Measurements from ENCODE around the gene RAB31. TPM values are rescaled to one million over a fixed set of nuclear protein-coding genes. Genes with fewer than 3 reads are reported as not detected.

RAB31 gene
- total RNA-seq, 1 experiment from 2014 or later, result 2.3 TPM

DNA sequence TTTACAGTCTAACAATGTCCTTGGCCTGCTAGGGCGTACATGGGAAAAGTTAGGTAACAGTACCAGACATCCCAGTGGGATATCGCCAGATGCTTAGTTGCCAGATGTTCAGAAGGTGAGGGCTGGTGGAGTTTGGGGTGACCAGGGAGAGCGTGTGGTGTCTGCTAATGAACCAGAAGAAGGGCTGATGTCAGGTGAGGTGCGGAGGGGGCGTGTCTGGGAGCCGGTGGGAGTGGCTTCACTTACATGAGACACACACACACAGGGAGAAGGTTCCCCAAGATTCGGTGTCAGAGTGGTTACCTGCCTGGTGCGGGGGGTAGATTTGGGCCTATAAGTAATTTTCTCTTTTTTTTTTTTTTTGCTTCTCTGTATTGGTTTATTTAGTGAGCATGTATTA, 12.2 kb downstream of the RAB31 start:
- no TSS peak for BruUV-seq (replicated peaks)
- no peak overlapping the region for H3K4me3 Mint-ChIP-seq (ENCODE audit: low read depth, unreplicated experiment)
- no peaks in the 10 kb centered on the region for H3K9me3 Mint-ChIP-seq (ENCODE audit: low read depth, unreplicated experiment)
- peaks cover 16% of the 10 kb centered on the region for H3K27me3 Mint-ChIP-seq (ENCODE audit: unreplicated experiment)
- no peaks in the 10 kb centered on the region for H3K36me3 Mint-ChIP-seq (ENCODE audit: insufficient read depth, unreplicated experiment)
- peaks cover 18% of the 10 kb centered on the region for H3K4me1 Mint-ChIP-seq (ENCODE audit: low read depth, unreplicated experiment)
- DNase-seq, result no peak
- intact Hi-C loops (cut with micrococcal nuclease; ENCODE audit: unreplicated experiment), result no loop called here
- CTCF ChIA-PET, result interaction anchor here (0.6 kb wide), 1 partner anchor 19 kb away, joined by 5 read pairs; no protein-coding TSS in a partner anchor
- TF ChIP-seq, protein P1, sequence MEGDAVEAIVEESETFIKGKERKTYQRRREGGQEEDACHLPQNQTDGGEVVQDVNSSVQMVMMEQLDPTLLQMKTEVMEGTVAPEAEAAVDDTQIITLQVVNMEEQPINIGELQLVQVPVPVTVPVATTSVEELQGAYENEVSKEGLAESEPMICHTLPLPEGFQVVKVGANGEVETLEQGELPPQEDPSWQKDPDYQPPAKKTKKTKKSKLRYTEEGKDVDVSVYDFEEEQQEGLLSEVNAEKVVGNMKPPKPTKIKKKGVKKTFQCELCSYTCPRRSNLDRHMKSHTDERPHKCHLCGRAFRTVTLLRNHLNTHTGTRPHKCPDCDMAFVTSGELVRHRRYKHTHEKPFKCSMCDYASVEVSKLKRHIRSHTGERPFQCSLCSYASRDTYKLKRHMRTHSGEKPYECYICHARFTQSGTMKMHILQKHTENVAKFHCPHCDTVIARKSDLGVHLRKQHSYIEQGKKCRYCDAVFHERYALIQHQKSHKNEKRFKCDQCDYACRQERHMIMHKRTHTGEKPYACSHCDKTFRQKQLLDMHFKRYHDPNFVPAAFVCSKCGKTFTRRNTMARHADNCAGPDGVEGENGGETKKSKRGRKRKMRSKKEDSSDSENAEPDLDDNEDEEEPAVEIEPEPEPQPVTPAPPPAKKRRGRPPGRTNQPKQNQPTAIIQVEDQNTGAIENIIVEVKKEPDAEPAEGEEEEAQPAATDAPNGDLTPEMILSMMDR (IDR thresholded peaks at IDR 0.05; ENCODE audit: unreplicated experiment), result no peak
- no peak overlapping the region for H3K27ac Mint-ChIP-seq (ENCODE audit: unreplicated experiment)

GRCh38 chr18:9721893-9722550, 13.9 kb downstream of the RAB31 start:
- CTCF ChIA-PET, result interaction anchor here (1.0 to 1.1 kb wide), 3 partner anchors 10 to 146 kb away, joined by 3 to 5 read pairs (median 3); no protein-coding TSS in a partner anchor
- TF ChIP-seq, protein P1 (IDR thresholded peaks at IDR 0.05; ENCODE audit: unreplicated experiment), result no peak

DNA sequence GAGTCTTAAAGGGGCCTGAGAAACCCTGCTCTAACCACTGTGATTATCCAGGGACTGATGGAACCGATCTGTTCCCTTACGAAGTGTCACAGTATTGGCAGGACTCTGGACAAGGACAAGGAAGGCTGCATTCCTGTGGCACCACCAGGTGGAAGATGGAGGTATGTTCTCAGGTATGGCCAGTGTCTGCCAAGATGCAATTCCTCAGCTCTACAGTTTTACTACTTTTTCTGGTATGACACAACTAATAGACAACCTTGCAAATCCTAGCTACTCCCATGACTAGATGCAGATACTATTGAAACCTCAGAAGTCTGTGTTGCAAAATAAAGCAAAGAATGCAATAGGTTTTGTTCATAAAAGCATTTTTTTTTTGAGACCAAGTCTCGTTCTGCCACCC, 14.6 kb downstream of the RAB31 start:
- Mint-ChIP-seq H3K9me3 (ENCODE audit: low read depth, unreplicated experiment) (no peaks in the 10 kb centered on the region), H3K4me3 (ENCODE audit: low read depth, unreplicated experiment) (no peak overlapping the region), H3K27me3 (ENCODE audit: unreplicated experiment) (peaks cover 15% of the 10 kb centered on the region), H3K27ac (ENCODE audit: unreplicated experiment) (no peak overlapping the region), H3K36me3 (ENCODE audit: insufficient read depth, unreplicated experiment) (no peaks in the 10 kb centered on the region), H3K4me1 (ENCODE audit: low read depth, unreplicated experiment) (peaks cover 18% of the 10 kb centered on the region)
- DNase-seq, result peak; percentile 72
- intact Hi-C loops (cut with micrococcal nuclease; ENCODE audit: unreplicated experiment), result loop anchor here (2.0 kb wide), 1 partner anchor 148 kb away; no protein-coding TSS in a partner anchor
- CTCF ChIA-PET, result interaction anchor here (0.8 to 1.1 kb wide), 4 partner anchors 10 to 147 kb away, joined by 3 to 5 read pairs (median 3); no protein-coding TSS in a partner anchor
- no TSS peak for BruUV-seq (replicated peaks)
- TF ChIP-seq, protein P1 (IDR thresholded peaks at IDR 0.05; ENCODE audit: unreplicated experiment), result peak; percentile 56

More at GRCh38 chr18:9721893-9722550, 13.9 kb downstream of the RAB31 start:
- Mint-ChIP-seq H3K27me3 (ENCODE audit: unreplicated experiment) (peaks cover 15% of the 10 kb centered on the region), H3K4me3 (ENCODE audit: low read depth, unreplicated experiment) (no peak overlapping the region), H3K27ac (ENCODE audit: unreplicated experiment) (no peak overlapping the region), H3K36me3 (ENCODE audit: insufficient read depth, unreplicated experiment) (no peaks in the 10 kb centered on the region), H3K9me3 (ENCODE audit: low read depth, unreplicated experiment) (no peaks in the 10 kb centered on the region), H3K4me1 (ENCODE audit: low read depth, unreplicated experiment) (peaks cover 18% of the 10 kb centered on the region)
- no TSS peak for BruUV-seq (replicated peaks)
- DNase-seq, result no peak
- intact Hi-C loops (cut with micrococcal nuclease; ENCODE audit: unreplicated experiment), result loop anchor here (2.0 kb wide), 1 partner anchor 147 kb away; no protein-coding TSS in a partner anchor

GRCh38 chr18:9724797-9725585, 16.9 kb downstream of the RAB31 start:
- TF ChIP-seq, protein P1 (IDR thresholded peaks at IDR 0.05; ENCODE audit: unreplicated experiment), result no peak
- DNase-seq, result no peak
- H3K27me3 Mint-ChIP-seq (ENCODE audit: unreplicated experiment), result peaks cover 15% of the 10 kb centered on the region
- H3K4me1 Mint-ChIP-seq (ENCODE audit: low read depth, unreplicated experiment), result peaks cover 9% of the 10 kb centered on the region
- no TSS peak for BruUV-seq (replicated peaks)
- intact Hi-C loops (cut with micrococcal nuclease; ENCODE audit: unreplicated experiment), result no loop called here
- H3K36me3 Mint-ChIP-seq (ENCODE audit: insufficient read depth, unreplicated experiment), result no peaks in the 10 kb centered on the region
- H3K9me3 Mint-ChIP-seq (ENCODE audit: low read depth, unreplicated experiment), result no peaks in the 10 kb centered on the region
- CTCF ChIA-PET, result no interaction called here
- no peak overlapping the region for H3K27ac Mint-ChIP-seq (ENCODE audit: unreplicated experiment)
- H3K4me3 Mint-ChIP-seq (ENCODE audit: low read depth, unreplicated experiment), result no peak overlapping the region

Measured in Calu3 (cell line).